ENCODE results near the gene BBS9. TPM values are rescaled to one million over a fixed set of nuclear protein-coding genes. Genes with fewer than 3 reads are reported as not detected.
A peak's percentile ranks its signal among the peaks of the same experiment; 100 is the strongest.

Gene BBS9
- total and polyA plus RNA-seq, 2 donors = 6.9 to 12.1 TPM

DNA sequence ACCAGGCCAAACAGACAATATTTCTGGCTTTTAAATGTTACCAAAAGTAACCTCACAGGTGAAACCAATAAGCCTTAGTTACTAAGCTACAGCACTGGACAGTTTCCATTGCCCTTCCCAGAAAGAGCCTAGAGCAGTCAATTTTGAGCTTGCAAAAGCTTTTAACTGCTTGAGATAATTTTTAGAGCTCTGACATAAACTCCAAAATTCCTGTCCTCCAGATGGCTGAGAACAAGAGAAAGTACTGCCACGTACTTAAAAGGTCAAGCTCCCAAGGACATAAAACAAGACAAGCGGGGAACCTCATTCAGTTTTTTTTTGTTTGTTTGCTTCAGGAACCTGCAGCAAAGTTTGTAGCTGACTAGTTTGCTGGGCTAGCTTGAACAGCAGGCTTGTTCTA lies 54.1 kb downstream of the BBS9 start:
- H3K4me3 ChIP-seq (ENCODE audit: low read length in 2 of 2) = no peak overlapping the region
- DNase-seq (ENCODE audit: low read depth in 6 of 9, low spot score in 9 of 9) = no peak
- no peaks in the 10 kb centered on the region for H3K27me3 ChIP-seq (ENCODE audit: control insufficient read depth in 2 of 2, insufficient read depth in 1 of 2, low read length in 1 of 2)
- no peaks in the 10 kb centered on the region for H3K36me3 ChIP-seq (ENCODE audit: control insufficient read depth in 2 of 2, insufficient read depth in 2 of 2, low read length in 1 of 2)
- no peaks in the 10 kb centered on the region for H3K4me1 ChIP-seq (ENCODE audit: control insufficient read depth in 2 of 2, insufficient read depth in 2 of 2, low read length in 2 of 2)
- H3K9me3 ChIP-seq (ENCODE audit: control insufficient read depth in 2 of 2, insufficient read depth in 1 of 2, low read length in 1 of 2) = peaks cover 0 to 3% of the 10 kb centered on the region in 2 donors
- 97% methylated on average over 2 of the region's 2 CpGs for WGBS
- H3K27ac ChIP-seq (ENCODE audit: low read depth in 1 of 2, low read length in 1 of 2) = no peak overlapping the region

DNA sequence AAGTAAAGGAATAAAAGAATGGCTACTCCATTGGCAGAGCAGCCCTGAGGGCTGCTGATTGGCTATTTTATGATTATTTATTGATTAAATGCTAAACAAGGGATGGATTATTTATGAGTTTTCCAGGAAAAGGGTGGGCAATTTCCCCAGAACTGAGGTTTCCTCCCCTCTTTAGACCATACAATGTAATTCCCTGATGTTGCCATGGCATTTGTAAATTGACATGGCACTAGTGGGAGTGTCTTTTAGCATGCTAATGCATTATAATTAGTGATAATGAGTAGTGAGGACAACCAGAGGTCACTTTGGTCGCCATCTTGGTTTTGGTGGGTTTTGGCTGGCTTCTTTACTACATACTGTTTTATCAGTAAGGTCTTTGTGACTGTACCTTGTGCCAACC lies 55.5 kb downstream of the BBS9 start:
- no peaks in the 10 kb centered on the region for H3K36me3 ChIP-seq (ENCODE audit: control insufficient read depth in 2 of 2, insufficient read depth in 2 of 2, low read length in 1 of 2)
- no peak overlapping the region for H3K4me3 ChIP-seq (ENCODE audit: low read length in 2 of 2)
- peaks cover 0 to 3% of the 10 kb centered on the region in 2 donors for H3K9me3 ChIP-seq (ENCODE audit: control insufficient read depth in 2 of 2, insufficient read depth in 1 of 2, low read length in 1 of 2)
- no peaks in the 10 kb centered on the region for H3K27me3 ChIP-seq (ENCODE audit: control insufficient read depth in 2 of 2, insufficient read depth in 1 of 2, low read length in 1 of 2)
- H3K4me1 ChIP-seq (ENCODE audit: control insufficient read depth in 2 of 2, insufficient read depth in 2 of 2, low read length in 2 of 2) = no peaks in the 10 kb centered on the region
- WGBS = 95% methylated on average over 1 of the region's 1 CpG
- no peak overlapping the region for H3K27ac ChIP-seq (ENCODE audit: low read depth in 1 of 2, low read length in 1 of 2)
- DNase-seq (ENCODE audit: low read depth in 6 of 9, low spot score in 9 of 9) = no peak

- no peak overlapping the region for H3K27ac ChIP-seq (ENCODE audit: low read depth in 1 of 2, low read length in 1 of 2)
- peak in 8 of 9 donors; percentile 12 to 63 (median 30) for DNase-seq (ENCODE audit: low read depth in 6 of 9, low spot score in 9 of 9)
- no peaks in the 10 kb centered on the region for H3K4me1 ChIP-seq (ENCODE audit: control insufficient read depth in 2 of 2, insufficient read depth in 2 of 2, low read length in 2 of 2)
- no peaks in the 10 kb centered on the region for H3K27me3 ChIP-seq (ENCODE audit: control insufficient read depth in 2 of 2, insufficient read depth in 1 of 2, low read length in 1 of 2)
- no peaks in the 10 kb centered on the region for H3K9me3 ChIP-seq (ENCODE audit: control insufficient read depth in 2 of 2, insufficient read depth in 1 of 2, low read length in 1 of 2)
- no peak overlapping the region for H3K4me3 ChIP-seq (ENCODE audit: low read length in 2 of 2)
- H3K36me3 ChIP-seq (ENCODE audit: control insufficient read depth in 2 of 2, insufficient read depth in 2 of 2, low read length in 1 of 2) = no peaks in the 10 kb centered on the region
- WGBS = 70% methylated on average over 3 of the region's 3 CpGs
Observed at GRCh38 chr7:33185786-33186185, 56.4 kb downstream of the BBS9 start.

- Histone ChIP-seq H3K27ac (ENCODE audit: low read depth in 1 of 2, low read length in 1 of 2) (no peak overlapping the region), H3K36me3 (ENCODE audit: control insufficient read depth in 2 of 2, insufficient read depth in 2 of 2, low read length in 1 of 2) (no peaks in the 10 kb centered on the region), H3K9me3 (ENCODE audit: control insufficient read depth in 2 of 2, insufficient read depth in 1 of 2, low read length in 1 of 2) (no peaks in the 10 kb centered on the region), H3K4me3 (ENCODE audit: low read length in 2 of 2) (no peak overlapping the region), H3K27me3 (ENCODE audit: control insufficient read depth in 2 of 2, insufficient read depth in 1 of 2, low read length in 1 of 2) (no peaks in the 10 kb centered on the region), H3K4me1 (ENCODE audit: control insufficient read depth in 2 of 2, insufficient read depth in 2 of 2, low read length in 2 of 2) (no peaks in the 10 kb centered on the region)
- WGBS = 96% methylated on average over 1 of the region's 1 CpG
- no peak for DNase-seq (ENCODE audit: low read depth in 6 of 9, low spot score in 9 of 9)
Observed at GRCh38 chr7:33186192-33186591, 56.8 kb downstream of the BBS9 start.

DNA sequence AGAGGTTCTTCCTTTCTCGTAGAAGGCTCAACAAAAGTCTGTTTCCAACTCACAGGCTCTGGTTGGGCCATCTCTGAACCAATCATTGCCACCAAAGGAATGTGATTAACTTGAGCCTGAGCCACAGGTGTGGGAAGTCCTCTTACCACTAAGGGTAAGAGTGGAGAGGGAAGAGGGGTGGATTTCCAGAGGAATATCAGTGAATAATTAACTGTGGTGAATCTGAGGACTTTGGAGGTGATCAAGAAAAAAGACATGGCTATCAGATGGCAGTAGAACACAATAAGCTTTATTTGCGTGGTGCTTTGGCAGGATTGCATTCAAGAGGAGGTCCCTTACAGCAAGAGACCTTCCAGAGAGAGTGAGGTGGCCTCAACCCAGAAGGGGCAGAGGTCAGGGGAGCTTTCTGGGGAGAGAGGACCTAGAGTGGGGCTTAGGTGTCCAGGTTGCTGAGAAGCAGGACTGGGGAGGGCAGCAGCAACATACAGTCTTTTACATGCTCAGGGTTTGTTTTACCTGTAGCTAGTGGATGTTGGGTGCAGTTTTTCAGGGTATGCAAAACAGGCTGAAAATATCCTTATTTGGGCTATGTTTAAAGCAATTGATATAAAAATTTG lies 61.4 kb downstream of the BBS9 start:
- no peak overlapping the region for H3K4me3 ChIP-seq (ENCODE audit: low read length in 2 of 2)
- H3K36me3 ChIP-seq (ENCODE audit: control insufficient read depth in 2 of 2, insufficient read depth in 2 of 2, low read length in 1 of 2) = no peaks in the 10 kb centered on the region
- 98% methylated on average over 2 of the region's 2 CpGs for WGBS
- DNase-seq (ENCODE audit: low read depth in 6 of 9, low spot score in 9 of 9) = no peak
- H3K9me3 ChIP-seq (ENCODE audit: control insufficient read depth in 2 of 2, insufficient read depth in 1 of 2, low read length in 1 of 2) = no peaks in the 10 kb centered on the region
- no peaks in the 10 kb centered on the region for H3K4me1 ChIP-seq (ENCODE audit: control insufficient read depth in 2 of 2, insufficient read depth in 2 of 2, low read length in 2 of 2)
- no peaks in the 10 kb centered on the region for H3K27me3 ChIP-seq (ENCODE audit: control insufficient read depth in 2 of 2, insufficient read depth in 1 of 2, low read length in 1 of 2)
- H3K27ac ChIP-seq (ENCODE audit: low read depth in 1 of 2, low read length in 1 of 2) = no peak overlapping the region

DNA sequence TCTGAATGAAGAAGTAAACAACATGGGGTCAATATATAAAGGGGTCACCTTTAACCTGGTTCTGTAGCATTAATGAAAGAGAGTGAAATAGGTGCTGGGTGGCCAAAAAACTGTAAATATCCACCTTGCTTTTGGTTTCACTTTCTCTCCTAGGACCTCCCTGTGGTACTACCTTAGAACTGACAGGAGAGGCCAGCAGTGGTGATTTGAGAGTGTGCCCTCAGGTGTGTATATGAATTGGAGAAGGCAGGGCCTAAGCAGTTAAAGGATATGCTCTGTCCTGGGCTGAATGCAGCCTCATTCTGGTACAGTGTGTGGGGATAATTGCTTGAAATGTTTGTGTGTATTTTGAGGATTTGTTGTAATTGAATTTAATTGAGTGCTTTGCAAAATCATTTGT lies 62.0 kb downstream of the BBS9 start:
- Histone ChIP-seq H3K9me3 (ENCODE audit: control insufficient read depth in 2 of 2, insufficient read depth in 1 of 2, low read length in 1 of 2) (no peaks in the 10 kb centered on the region), H3K27me3 (ENCODE audit: control insufficient read depth in 2 of 2, insufficient read depth in 1 of 2, low read length in 1 of 2) (no peaks in the 10 kb centered on the region), H3K4me1 (ENCODE audit: control insufficient read depth in 2 of 2, insufficient read depth in 2 of 2, low read length in 2 of 2) (no peaks in the 10 kb centered on the region), H3K4me3 (ENCODE audit: low read length in 2 of 2) (no peak overlapping the region), H3K27ac (ENCODE audit: low read depth in 1 of 2, low read length in 1 of 2) (no peak overlapping the region), H3K36me3 (ENCODE audit: control insufficient read depth in 2 of 2, insufficient read depth in 2 of 2, low read length in 1 of 2) (no peaks in the 10 kb centered on the region)
- DNase-seq (ENCODE audit: low read depth in 6 of 9, low spot score in 9 of 9) = peak in 1 of 9 donors; percentile 5

- no peak overlapping the region for H3K27ac ChIP-seq (ENCODE audit: low read depth in 1 of 2, low read length in 1 of 2)
- H3K36me3 ChIP-seq (ENCODE audit: control insufficient read depth in 2 of 2, insufficient read depth in 2 of 2, low read length in 1 of 2) = no peaks in the 10 kb centered on the region
- H3K9me3 ChIP-seq (ENCODE audit: control insufficient read depth in 2 of 2, insufficient read depth in 1 of 2, low read length in 1 of 2) = no peaks in the 10 kb centered on the region
- 92% methylated on average over 2 of the region's 2 CpGs for WGBS
- no peaks in the 10 kb centered on the region for H3K4me1 ChIP-seq (ENCODE audit: control insufficient read depth in 2 of 2, insufficient read depth in 2 of 2, low read length in 2 of 2)
- no peak for DNase-seq (ENCODE audit: low read depth in 6 of 9, low spot score in 9 of 9)
- no peak overlapping the region for H3K4me3 ChIP-seq (ENCODE audit: low read length in 2 of 2)
- no peaks in the 10 kb centered on the region for H3K27me3 ChIP-seq (ENCODE audit: control insufficient read depth in 2 of 2, insufficient read depth in 1 of 2, low read length in 1 of 2)
Observed at GRCh38 chr7:33192695-33193291, 63.4 kb downstream of the BBS9 start.

DNA sequence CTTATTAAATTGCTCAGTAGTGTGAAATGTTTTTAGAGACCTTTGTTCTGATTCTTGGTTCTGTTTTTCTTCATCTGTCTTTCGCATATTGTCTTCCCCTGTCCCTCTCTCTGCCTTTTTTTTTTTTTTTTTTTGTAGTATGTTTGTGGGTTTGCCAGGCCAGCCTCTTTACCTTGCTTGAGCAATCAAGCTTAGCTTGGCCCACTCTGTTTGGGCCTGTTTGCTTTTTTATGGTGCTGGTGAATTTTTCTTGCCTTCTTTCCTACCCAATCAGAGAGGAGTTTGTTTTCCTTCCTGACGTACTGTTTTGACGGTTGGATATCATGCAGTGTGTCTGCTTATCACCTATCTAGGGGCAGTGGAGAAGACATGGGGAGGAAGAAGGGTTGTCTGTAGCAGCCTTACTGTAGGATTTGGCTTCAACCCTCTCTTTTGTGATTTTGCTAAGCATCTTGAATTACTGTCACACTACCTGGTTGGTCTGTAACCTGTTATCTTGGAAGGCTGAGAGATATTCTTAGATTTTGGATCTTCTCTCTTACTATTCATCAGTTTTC lies 64.0 kb downstream of the BBS9 start:
- 95% methylated on average over 3 of the region's 3 CpGs for WGBS
- DNase-seq (ENCODE audit: low read depth in 6 of 9, low spot score in 9 of 9) = no peak
- Histone ChIP-seq H3K4me3 (ENCODE audit: low read length in 2 of 2) (no peak overlapping the region), H3K36me3 (ENCODE audit: control insufficient read depth in 2 of 2, insufficient read depth in 2 of 2, low read length in 1 of 2) (no peaks in the 10 kb centered on the region), H3K9me3 (ENCODE audit: control insufficient read depth in 2 of 2, insufficient read depth in 1 of 2, low read length in 1 of 2) (no peaks in the 10 kb centered on the region), H3K27ac (ENCODE audit: low read depth in 1 of 2, low read length in 1 of 2) (no peak overlapping the region), H3K27me3 (ENCODE audit: control insufficient read depth in 2 of 2, insufficient read depth in 1 of 2, low read length in 1 of 2) (no peaks in the 10 kb centered on the region), H3K4me1 (ENCODE audit: control insufficient read depth in 2 of 2, insufficient read depth in 2 of 2, low read length in 2 of 2) (no peaks in the 10 kb centered on the region)

DNA sequence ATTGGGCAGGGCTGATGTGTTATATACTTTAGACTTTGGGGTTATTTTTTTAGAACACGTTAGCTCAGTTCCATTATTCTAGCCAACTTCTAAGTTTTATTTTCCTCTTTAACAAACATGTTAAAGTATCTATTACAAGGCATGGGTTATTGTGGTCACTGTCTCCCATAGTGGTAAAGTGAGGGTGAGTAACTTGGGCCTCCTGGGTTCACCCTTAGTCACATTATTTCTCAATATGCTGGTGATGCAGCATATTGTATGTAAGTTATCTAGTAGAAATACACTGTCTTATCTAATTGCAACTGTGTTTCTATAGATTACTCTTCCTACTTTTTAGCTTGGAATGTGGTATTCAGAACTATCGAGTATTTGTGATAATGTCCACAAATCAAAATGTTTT lies 65.9 kb downstream of the BBS9 start:
- Histone ChIP-seq H3K27ac (ENCODE audit: low read depth in 1 of 2, low read length in 1 of 2) (no peak overlapping the region), H3K9me3 (ENCODE audit: control insufficient read depth in 2 of 2, insufficient read depth in 1 of 2, low read length in 1 of 2) (no peaks in the 10 kb centered on the region), H3K4me3 (ENCODE audit: low read length in 2 of 2) (no peak overlapping the region), H3K4me1 (ENCODE audit: control insufficient read depth in 2 of 2, insufficient read depth in 2 of 2, low read length in 2 of 2) (no peaks in the 10 kb centered on the region), H3K27me3 (ENCODE audit: control insufficient read depth in 2 of 2, insufficient read depth in 1 of 2, low read length in 1 of 2) (no peaks in the 10 kb centered on the region), H3K36me3 (ENCODE audit: control insufficient read depth in 2 of 2, insufficient read depth in 2 of 2, low read length in 1 of 2) (no peaks in the 10 kb centered on the region)
- DNase-seq (ENCODE audit: low read depth in 6 of 9, low spot score in 9 of 9) = no peak
- WGBS = 96% methylated on average over 2 of the region's 2 CpGs

All from thymus (tissue), 11 donors.